ENCODE results near the gene RNF39.
A peak's percentile ranks its signal among the peaks of the same experiment; 100 is the strongest.

Gene RNF39

DNA sequence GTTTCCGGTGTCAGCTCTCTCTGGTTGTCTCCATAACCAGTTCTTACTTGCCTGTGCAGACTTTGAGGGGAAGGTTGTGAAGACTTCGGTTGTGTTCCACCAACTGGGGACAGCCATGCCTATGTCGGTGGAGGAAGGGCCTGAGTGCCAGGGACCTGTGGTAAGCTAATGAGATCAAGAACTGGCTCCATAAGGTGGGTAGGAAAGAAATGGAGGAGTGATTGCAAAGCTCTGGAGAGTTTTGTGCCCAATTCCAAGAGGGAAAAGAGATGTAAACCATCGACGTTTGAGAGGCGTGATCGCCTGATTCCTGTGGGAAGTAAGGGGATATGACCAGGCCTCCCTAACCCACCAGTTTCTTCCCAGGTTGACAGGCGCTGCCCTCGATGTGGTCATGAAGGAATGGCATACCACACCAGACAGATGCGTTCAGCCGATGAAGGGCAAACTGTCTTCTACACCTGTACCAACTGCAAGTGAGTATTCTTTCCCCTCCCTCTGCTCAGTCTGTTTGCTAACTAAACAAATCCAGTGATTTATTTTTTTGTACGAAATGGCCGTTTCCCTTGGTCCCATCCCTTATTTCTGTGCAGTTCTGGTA is 13.6 kb downstream of the RNF39 start:
- no peak for TF ChIP-seq CTCF (IDR thresholded peaks at IDR 0.05; ENCODE audit: low read depth, low read length)
- H3K4me3 ChIP-seq (ENCODE audit: low read depth, low read length): peak overlapping the region; percentile 95
- in situ Hi-C loops (cut with HindIII; ENCODE audit: low sequenced_read_pairs): no loop called here
- peak; percentile 29 for DNase-seq (ENCODE audit: low read depth, low spot score)

- in situ Hi-C loops (cut with HindIII; ENCODE audit: low sequenced_read_pairs): no loop called here
- DNase-seq (ENCODE audit: low read depth, low spot score): peak; percentile 96
- H3K4me3 ChIP-seq (ENCODE audit: low read depth, low read length): peak within 1 kb of the TSS; percentile 95
- TF ChIP-seq CTCF (IDR thresholded peaks at IDR 0.05; ENCODE audit: low read depth, low read length): no peak
These were observed 14.3 kb downstream of the RNF39 start, which contains the start of gene POLR1H for GRCh38 chr6:30061092-30061857. TSS of gene POLR1H (plus strand) at chr6:30061265. CDS start at chr6:30061525, 260 bp downstream.

DNA sequence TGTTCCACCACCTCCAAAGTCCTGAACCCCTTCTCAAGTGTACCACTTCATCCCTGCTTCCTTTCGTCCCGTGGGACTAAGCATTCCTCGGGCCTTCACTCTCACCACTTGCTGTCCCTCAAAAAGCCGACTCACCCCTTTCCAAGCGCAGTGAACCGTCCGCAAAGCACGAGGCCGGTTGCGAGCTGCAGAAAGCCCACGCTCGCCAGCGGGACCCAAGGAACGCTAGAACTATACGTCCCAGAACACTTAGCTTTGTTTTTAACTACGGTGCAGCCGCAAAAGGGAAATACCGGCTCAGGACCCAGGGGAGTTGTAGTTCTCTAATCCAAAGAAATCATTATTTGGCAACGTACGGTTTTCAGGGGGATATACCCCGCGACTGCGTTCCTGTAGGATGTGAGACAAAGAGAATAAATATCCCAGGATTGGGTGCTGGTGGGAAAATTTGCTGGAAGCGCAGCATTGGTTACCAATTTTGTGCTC is 14.9 kb downstream of the RNF39 start:
- in situ Hi-C loops (cut with HindIII; ENCODE audit: low sequenced_read_pairs): no loop called here
- peak overlapping the region; percentile 95 for H3K4me3 ChIP-seq (ENCODE audit: low read depth, low read length)
- no peak for DNase-seq (ENCODE audit: low read depth, low spot score)
- no peak for TF ChIP-seq CTCF (IDR thresholded peaks at IDR 0.05; ENCODE audit: low read depth, low read length)

- no peak for TF ChIP-seq CTCF (IDR thresholded peaks at IDR 0.05; ENCODE audit: low read depth, low read length)
- in situ Hi-C loops (cut with HindIII; ENCODE audit: low sequenced_read_pairs): no loop called here
These were observed 20.1 kb downstream of the RNF39 start for GRCh38 chr6:30055513-30055912.

GRCh38 chr6:30053682-30054081 is 21.9 kb downstream of the RNF39 start:
- in situ Hi-C loops (cut with HindIII; ENCODE audit: low sequenced_read_pairs): no loop called here
- no peak overlapping the region for H3K4me3 ChIP-seq (ENCODE audit: low read depth, low read length)
- TF ChIP-seq CTCF (IDR thresholded peaks at IDR 0.05; ENCODE audit: low read depth, low read length): no peak
- DNase-seq (ENCODE audit: low read depth, low spot score): no peak

More at GRCh38 chr6:30055513-30055912, 20.1 kb downstream of the RNF39 start:
- no peak for DNase-seq (ENCODE audit: low read depth, low spot score)
- no peak overlapping the region for H3K4me3 ChIP-seq (ENCODE audit: low read depth, low read length)

GRCh38 chr6:30047220-30047619 is 28.3 kb downstream of the RNF39 start:
- TF ChIP-seq CTCF (IDR thresholded peaks at IDR 0.05; ENCODE audit: low read depth, low read length): no peak
- H3K4me3 ChIP-seq (ENCODE audit: low read depth, low read length): no peak overlapping the region
- in situ Hi-C loops (cut with HindIII; ENCODE audit: low sequenced_read_pairs): no loop called here
- no peak for DNase-seq (ENCODE audit: low read depth, low spot score)

All from astrocyte of the spinal cord (primary cell).